ENCODE measurements around the gene ELF5.

Gene ELF5

GRCh38 chr11:34513682-34514449 lies at the start of gene ELF5:
Gene ELF5, minus strand, starts transcription at chr11:34513794. Its CDS starts 8,045 bp downstream, at chr11:34505749.
- no peak for DNase-seq (ENCODE audit: low read depth)

DNA sequence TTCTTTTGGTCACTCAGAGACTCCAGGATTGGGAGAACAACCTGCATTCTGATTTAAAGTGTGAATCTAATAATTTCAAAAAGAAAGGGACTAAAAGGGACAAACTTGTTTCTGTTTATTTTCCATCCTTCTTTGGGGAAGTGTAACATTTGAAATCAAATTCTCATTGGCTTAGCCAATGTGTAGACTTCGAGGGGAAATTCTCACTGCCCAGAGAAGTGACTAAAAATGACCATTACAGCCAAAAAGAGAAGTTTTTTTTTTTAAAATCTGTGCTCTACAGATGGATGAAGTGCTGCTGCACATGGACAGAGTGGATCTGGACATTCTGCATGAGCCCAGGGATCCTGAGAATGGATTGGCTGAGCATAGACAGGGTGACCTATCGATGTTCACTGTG lies 49.4 kb upstream of the ELF5 start:
- DNase-seq (ENCODE audit: low read depth): no peak

GRCh38 chr11:34560511-34560910 lies 46.9 kb upstream of the ELF5 start:
- DNase-seq (ENCODE audit: low read depth): no peak

- no peak for DNase-seq (ENCODE audit: low read depth)
Observed at GRCh38 chr11:34558673-34559072, 45.1 kb upstream of the ELF5 start.

DNA sequence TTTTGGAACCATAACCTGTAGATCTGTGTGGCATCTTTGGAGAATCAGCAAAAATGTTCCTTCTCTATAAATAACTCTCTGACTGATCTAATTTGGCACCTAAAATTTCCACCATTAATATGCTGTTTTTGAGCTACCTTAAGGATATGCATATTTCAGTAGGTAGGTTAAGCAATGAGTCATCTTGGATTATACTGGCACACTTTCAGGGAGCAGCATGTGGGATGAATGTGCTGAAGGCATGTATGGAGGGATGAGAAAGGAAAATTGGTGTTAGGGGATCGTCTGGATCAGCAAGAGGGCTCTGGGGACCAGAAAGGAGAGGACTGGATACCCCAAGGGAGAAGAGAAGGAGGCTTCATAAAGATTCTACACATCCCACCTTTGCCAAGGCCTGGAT lies 44.6 kb upstream of the ELF5 start:
- DNase-seq (ENCODE audit: low read depth): no peak

- no peak for DNase-seq (ENCODE audit: low read depth)
Observed at GRCh38 chr11:34552270-34552669, 38.7 kb upstream of the ELF5 start.

- DNase-seq (ENCODE audit: low read depth): no peak
Observed at GRCh38 chr11:34549271-34549670, 35.7 kb upstream of the ELF5 start.

DNA sequence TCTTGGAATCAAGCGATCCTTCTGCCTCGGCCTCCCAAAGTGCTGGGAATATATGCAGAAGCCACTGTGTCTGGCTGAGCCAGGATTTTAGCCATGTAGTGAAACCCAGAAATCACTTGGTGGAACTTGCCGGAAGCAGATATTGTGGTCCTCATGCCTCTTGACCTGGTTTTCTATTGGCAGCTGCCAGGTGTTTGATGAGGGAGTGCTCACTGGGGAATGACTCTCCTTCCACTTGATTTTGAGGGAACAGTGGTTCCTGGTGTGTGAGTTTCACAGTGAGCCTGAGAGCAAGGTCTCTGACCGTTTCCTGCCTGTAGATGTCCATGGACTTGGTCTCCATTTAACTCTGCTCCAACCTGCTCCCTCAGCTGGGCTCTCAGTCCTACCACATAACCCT lies 34.7 kb upstream of the ELF5 start:
- DNase-seq (ENCODE audit: low read depth): no peak

DNA sequence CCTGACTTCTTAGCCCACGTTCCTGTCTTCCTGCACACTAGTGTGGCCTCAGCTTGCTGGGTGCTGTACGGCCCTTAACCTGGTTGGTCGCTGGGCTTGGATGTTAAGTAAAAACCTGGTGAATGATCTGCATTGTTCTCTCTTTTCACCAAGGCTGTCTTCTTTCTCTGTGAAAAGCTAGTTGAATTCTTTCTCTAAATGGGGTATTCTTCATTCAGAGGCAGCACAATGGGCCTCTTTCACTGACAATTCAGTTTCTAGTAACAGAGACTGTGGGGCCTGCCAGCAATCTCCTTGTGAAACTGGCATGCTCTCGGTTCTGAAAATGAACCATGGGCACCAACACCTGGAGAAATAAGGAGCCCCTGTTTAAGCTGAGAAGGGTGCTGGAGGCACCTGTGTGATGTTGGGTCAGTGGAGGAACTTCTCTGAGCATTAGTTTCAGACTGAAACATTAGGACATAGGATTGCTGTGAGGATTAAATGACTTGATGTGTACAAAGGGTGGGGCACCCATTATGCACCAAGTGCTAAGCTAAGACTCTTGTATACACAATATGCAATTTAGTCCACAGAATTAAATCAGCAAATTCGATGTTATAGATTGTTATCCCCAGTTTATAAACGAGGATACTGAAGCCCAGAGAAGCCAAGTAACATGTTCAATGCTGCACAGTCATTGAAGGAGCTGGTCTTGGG lies 33.1 kb upstream of the ELF5 start:
- no peak for DNase-seq (ENCODE audit: low read depth)

- no peak for DNase-seq (ENCODE audit: low read depth)
Observed at GRCh38 chr11:34542089-34542488, 28.5 kb upstream of the ELF5 start.

GRCh38 chr11:34540870-34541269 lies 27.3 kb upstream of the ELF5 start:
- DNase-seq (ENCODE audit: low read depth): no peak

- no peak for DNase-seq (ENCODE audit: low read depth)
Observed at GRCh38 chr11:34537636-34538035, 24.0 kb upstream of the ELF5 start.

GRCh38 chr11:34536056-34536455 lies 22.5 kb upstream of the ELF5 start:
- no peak for DNase-seq (ENCODE audit: low read depth)

GRCh38 chr11:34534826-34535225 lies 21.2 kb upstream of the ELF5 start:
- DNase-seq (ENCODE audit: low read depth): no peak

DNA sequence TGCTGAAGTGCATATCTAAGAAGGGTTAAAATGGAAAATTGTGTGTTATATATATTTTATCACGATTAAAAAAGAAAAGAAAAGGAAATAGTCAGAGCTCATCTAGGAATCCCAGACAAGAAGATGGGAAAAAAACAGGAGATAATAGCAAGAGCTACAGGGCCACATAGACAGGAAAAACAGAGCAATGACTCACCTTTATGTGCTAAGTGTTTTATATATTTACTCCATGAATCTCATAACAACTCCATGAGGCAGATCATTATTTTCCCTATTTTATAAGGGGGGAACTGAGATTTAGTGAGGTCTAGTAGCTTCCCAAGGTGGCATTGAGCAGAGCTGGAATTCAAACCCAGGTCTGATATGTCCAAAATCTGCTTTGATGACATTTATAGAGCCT lies 18.1 kb upstream of the ELF5 start:
- DNase-seq (ENCODE audit: low read depth): no peak

DNA sequence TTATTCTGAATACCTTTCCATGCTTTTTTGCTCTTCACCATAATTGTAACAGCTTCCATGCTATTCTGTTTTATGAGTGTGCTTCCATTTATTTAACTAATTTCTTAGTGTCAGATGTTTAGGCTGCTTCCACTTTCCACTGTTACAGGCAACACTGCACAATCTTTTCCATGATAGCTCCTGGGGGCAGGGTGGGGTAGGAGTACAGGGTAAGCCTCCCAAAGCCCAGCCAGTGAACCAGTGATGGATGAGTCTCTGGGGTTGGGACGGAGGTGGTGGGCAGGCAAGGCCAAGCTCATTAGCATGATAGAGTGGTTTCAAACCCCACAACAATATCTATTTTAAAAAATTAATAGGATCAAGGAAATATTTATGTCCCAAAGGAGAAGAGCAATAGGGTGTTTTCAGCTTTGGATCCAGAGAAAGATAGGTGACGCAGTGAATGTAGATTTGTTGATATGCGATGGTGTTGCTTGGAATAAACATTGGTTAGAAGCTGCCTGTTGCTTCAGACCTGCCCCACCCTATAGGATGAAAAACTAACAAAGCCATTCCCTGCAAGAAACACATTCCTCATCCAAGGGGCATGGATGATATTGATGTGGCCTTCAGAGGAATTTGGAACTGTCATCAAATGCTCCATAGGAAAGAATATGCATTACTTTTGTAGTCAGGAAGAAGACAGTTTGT lies 17.1 kb upstream of the ELF5 start:
- DNase-seq (ENCODE audit: low read depth): no peak

GRCh38 chr11:34529643-34530042 lies 16.0 kb upstream of the ELF5 start:
- DNase-seq (ENCODE audit: low read depth): no peak

DNA sequence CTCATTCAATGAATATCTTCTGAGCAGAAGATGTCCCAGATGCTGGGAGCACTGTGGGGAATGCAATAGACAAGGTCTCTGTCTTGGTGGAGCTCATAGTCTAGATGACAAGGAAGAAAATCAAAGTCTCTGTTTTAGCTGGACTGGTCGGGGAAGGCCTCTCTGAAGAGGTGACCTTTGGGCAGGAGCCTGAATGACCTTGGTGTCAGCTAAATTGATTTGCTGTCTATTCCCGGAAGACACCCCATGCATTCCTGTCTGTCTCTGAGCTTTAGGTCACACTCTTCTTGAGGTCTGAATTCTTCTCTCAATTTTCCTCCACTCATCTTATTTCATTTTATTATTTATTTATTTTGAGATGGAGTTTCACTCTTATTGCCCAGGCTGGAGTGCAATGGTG lies 14.5 kb upstream of the ELF5 start:
- DNase-seq (ENCODE audit: low read depth): no peak

- DNase-seq (ENCODE audit: low read depth): no peak
Observed at GRCh38 chr11:34525888-34526657, 12.5 kb upstream of the ELF5 start.

DNA sequence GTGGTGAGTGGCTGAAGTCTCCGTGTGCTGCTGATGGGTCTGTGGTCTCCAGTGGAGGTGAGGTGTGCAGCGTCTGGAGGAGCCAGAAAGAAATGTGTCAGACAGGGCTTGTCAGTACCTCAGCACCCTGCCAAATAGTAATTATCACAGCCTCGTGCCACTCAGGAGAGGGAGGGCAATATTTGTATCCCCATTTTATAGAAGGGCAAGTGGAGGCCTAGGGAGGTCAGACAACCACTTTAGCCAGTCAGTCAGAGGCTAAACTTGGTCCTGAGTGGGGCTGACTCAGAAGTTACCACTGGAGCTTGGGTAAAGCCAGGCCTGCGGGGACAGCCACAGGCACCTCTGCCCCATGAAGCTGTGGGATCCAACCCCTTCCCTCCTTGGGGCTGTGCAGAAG lies 11.5 kb upstream of the ELF5 start:
- DNase-seq (ENCODE audit: low read depth): no peak

GRCh38 chr11:34524696-34525095 lies 11.1 kb upstream of the ELF5 start:
- no peak for DNase-seq (ENCODE audit: low read depth)

- DNase-seq (ENCODE audit: low read depth): no peak
Observed at GRCh38 chr11:34523053-34523452, 9.5 kb upstream of the ELF5 start.

All from non-pigmented ciliary epithelial cell (primary cell).